ENCODE results near the gene FAM163A.
"Not testable (repeated sequence)": the region's sequence is repeated elsewhere in the genome, so short reads cannot be mapped to it uniquely, and the experiment has no call there.

The FAM163A gene

GRCh38 chr1:179742717-179743678 is at the start of gene FAM163A:
TSS of gene FAM163A (plus strand) at chr1:179743291. CDS start at chr1:179813098, 69,807 bp downstream.
- no peak for DNase-seq

- DNase-seq, result not testable (repeated sequence)
Observed at GRCh38 chr1:179694530-179694929, 48.6 kb upstream of the FAM163A start.

GRCh38 chr1:179702946-179703539 is 40.0 kb upstream of the FAM163A start:
- no peak for DNase-seq

GRCh38 chr1:179706339-179706941 is 36.7 kb upstream of the FAM163A start:
- DNase-seq, result peak; percentile 55

- no peak for DNase-seq
Observed at GRCh38 chr1:179707406-179707805, 35.7 kb upstream of the FAM163A start.

- DNase-seq, result no peak
Observed at GRCh38 chr1:179708434-179709195, 34.5 kb upstream of the FAM163A start.

GRCh38 chr1:179709841-179710329 is 33.2 kb upstream of the FAM163A start:
- DNase-seq, result peak; percentile 53

- no peak for DNase-seq
Observed at GRCh38 chr1:179714159-179714558, 28.9 kb upstream of the FAM163A start.

- DNase-seq, result no peak
Observed at GRCh38 chr1:179714623-179715022, 28.5 kb upstream of the FAM163A start.

- no peak for DNase-seq
Observed at GRCh38 chr1:179719272-179719671, 23.8 kb upstream of the FAM163A start.

- no peak for DNase-seq
Observed at GRCh38 chr1:179728271-179728670, 14.8 kb upstream of the FAM163A start.

GRCh38 chr1:179729881-179730280 is 13.2 kb upstream of the FAM163A start:
- no peak for DNase-seq

GRCh38 chr1:179731643-179732042 is 11.4 kb upstream of the FAM163A start:
- no peak for DNase-seq

GRCh38 chr1:179742291-179742690 is 800 bp upstream of the FAM163A start:
- no peak for DNase-seq

GRCh38 chr1:179743679-179744400 is 749 bp downstream of the FAM163A start:
- no peak for DNase-seq

GRCh38 chr1:179744401-179745130 is 1.5 kb downstream of the FAM163A start:
- DNase-seq, result no peak

GRCh38 chr1:179745131-179745611 is 2.1 kb downstream of the FAM163A start:
- DNase-seq, result no peak

- no peak for DNase-seq
Observed at GRCh38 chr1:179745743-179746142, 2.7 kb downstream of the FAM163A start.

- DNase-seq, result no peak
Observed at GRCh38 chr1:179747611-179748010, 4.5 kb downstream of the FAM163A start.

GRCh38 chr1:179748772-179749171 is 5.7 kb downstream of the FAM163A start:
- DNase-seq, result no peak

GRCh38 chr1:179750630-179751029 is 7.5 kb downstream of the FAM163A start:
- no peak for DNase-seq

All from fibroblast of skin of right quadriceps (primary cell).